Lung (tissue), 12 donors: Measurements from ENCODE around the gene C19orf47. TPM values are rescaled to one million over a fixed set of nuclear protein-coding genes. Genes with fewer than 3 reads are reported as not detected.

ENCODE experiments used
- ATAC-seq: fragments of 200-7000 bp; cut with Tn5 transposase; one replicate; pipeline ENCODE4 v1.9.1; 2020; ENCODE audit warnings: moderate number of reproducible peaks; ENCODE audit not compliant: insufficient read depth, low FRiP score
- DNase-seq, 3 donors: peaks; one replicate each; pipeline ENCODE4 v3.0.0-alpha.2; 2013 to 2017
- H3K27ac ChIP-seq, 2 donors: one replicate each; pipeline ENCODE4 v1.5.1; 2013; ENCODE audit warnings: mild to moderate bottlenecking in 2 of 2, moderate library complexity in 2 of 2, control low read depth in 1 of 2, inconsistent platforms in 1 of 2, low read depth in 1 of 2, low read length in 1 of 2
- H3K27me3 ChIP-seq, 3 donors: one replicate each; pipeline ENCODE4 v1.5.1; 2013; ENCODE audit warnings: low read length in 2 of 3; ENCODE audit not compliant: control insufficient read depth in 3 of 3, insufficient read depth in 3 of 3
- H3K36me3 ChIP-seq, 4 donors: one replicate each; pipeline ENCODE4 v1.5.1; 2013; ENCODE audit warnings: low read length in 4 of 4, mild to moderate bottlenecking in 1 of 4, moderate library complexity in 1 of 4; ENCODE audit not compliant: control insufficient read depth in 4 of 4, insufficient read depth in 4 of 4
- H3K4me1 ChIP-seq, 5 donors: one replicate each; pipeline ENCODE4 v1.5.1; 2013; ENCODE audit warnings: low read length in 5 of 5, mild to moderate bottlenecking in 2 of 5, moderate library complexity in 1 of 5; ENCODE audit not compliant: control insufficient read depth in 5 of 5, insufficient read depth in 5 of 5
- H3K4me3 ChIP-seq: one replicate; pipeline ENCODE4 v1.5.1; 2013; ENCODE audit warnings: mild to moderate bottlenecking, control low read depth, moderate library complexity
- H3K9ac ChIP-seq, 2 donors: one replicate each; pipeline ENCODE4 v1.5.1; 2013; ENCODE audit warnings: low read length in 2 of 2, control low read depth in 1 of 2; ENCODE audit not compliant: insufficient read depth in 1 of 2
- H3K9me3 ChIP-seq, 4 donors: one replicate each; pipeline ENCODE4 v1.5.1; 2013; ENCODE audit warnings: low read length in 3 of 4, mild to moderate bottlenecking in 1 of 4, moderate library complexity in 1 of 4; ENCODE audit not compliant: control insufficient read depth in 4 of 4, insufficient read depth in 3 of 4
- WGBS, 2 donors: extraction: QIAGEN DNeasy Blood & Tissue Kit; methylation state at CpG; one replicate each; pipeline ENCODE4 v1.1.7; 2013; 5-methylcytosine and 5-hydroxymethylcytosine counted together
- polyA plus RNA-seq, 2 donors: library from polyadenylated mRNA; stranded (reverse); fragments of 200-250 nt; gene quantifications; one replicate each; pipeline ENCODE4 v1.2.1, GENCODE V29; 2013
- total RNA-seq, 2 donors: library from RNA; depleted of rRNA in 1 of 2; stranded (reverse); fragments of >200 nt in 1 of 2; gene quantifications; one replicate each; pipeline ENCODE4 v1.2.1, GENCODE V29; 2014 to 2021
- TF ChIP-seq, protein P1 (sequence below): IDR thresholded peaks from 2 replicates; pipeline ENCODE4 v1.5.1; 2012; ENCODE audit warnings: mild to moderate bottlenecking; ENCODE audit errors: control extremely low read depth, extremely low read depth
- donor health status: control.
- donor health status: control.
- donor health status: Bipolar disorder and iron deficiency.
- donor health status: healthy.
- donor health status: DM: yes; HTN: yes; CAD: no.

The C19orf47 gene
- total and polyA plus RNA-seq, 4 donors, result 9.8 to 26.3 (median 14.9) TPM

DNA sequence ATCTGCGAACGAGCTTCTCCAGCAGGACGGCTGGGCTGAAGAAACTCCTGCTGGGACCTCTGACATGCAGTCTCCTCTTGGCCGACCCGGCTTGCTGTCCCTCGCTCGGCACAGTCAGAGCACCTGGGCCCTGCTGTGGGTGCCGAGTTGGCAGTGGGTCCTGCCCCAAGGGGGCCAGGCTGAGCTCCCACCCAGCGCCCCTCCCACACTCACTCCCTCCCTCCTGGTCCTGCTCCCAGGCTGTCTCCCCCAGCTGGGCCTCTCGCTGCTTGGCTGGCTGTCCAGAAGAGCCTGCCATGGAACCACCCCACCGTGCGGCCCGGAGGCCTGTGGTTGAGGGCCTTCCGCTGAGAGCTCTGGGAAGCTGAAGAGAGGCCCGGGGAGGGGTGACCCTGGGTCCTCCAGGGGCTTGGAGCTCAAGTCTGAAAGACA is 69.1 kb downstream of the C19orf47 start:
- Histone ChIP-seq H3K9ac (peak overlapping the region in 1 of 2 donors; percentile 57), H3K4me3 (no peak overlapping the region), H3K9me3 (no peaks in the 10 kb centered on the region), H3K4me1 (peaks cover 17 to 56% (median 23%) of the 10 kb centered on the region in 5 donors), H3K27me3 (no peaks in the 10 kb centered on the region), H3K36me3 (peaks cover 0 to 7% (median 3%) of the 10 kb centered on the region in 4 donors), H3K27ac (peak overlapping the region in 1 of 2 donors; percentile 42)
- 46 to 47% methylated on average over 14 to 15 of the region's 15 CpGs for WGBS, 2 donors
- TF ChIP-seq, protein P1, sequence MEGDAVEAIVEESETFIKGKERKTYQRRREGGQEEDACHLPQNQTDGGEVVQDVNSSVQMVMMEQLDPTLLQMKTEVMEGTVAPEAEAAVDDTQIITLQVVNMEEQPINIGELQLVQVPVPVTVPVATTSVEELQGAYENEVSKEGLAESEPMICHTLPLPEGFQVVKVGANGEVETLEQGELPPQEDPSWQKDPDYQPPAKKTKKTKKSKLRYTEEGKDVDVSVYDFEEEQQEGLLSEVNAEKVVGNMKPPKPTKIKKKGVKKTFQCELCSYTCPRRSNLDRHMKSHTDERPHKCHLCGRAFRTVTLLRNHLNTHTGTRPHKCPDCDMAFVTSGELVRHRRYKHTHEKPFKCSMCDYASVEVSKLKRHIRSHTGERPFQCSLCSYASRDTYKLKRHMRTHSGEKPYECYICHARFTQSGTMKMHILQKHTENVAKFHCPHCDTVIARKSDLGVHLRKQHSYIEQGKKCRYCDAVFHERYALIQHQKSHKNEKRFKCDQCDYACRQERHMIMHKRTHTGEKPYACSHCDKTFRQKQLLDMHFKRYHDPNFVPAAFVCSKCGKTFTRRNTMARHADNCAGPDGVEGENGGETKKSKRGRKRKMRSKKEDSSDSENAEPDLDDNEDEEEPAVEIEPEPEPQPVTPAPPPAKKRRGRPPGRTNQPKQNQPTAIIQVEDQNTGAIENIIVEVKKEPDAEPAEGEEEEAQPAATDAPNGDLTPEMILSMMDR, result no peak
- peak; percentile 83 to 93 (median 84) for DNase-seq
- ATAC-seq, result no peak

DNA sequence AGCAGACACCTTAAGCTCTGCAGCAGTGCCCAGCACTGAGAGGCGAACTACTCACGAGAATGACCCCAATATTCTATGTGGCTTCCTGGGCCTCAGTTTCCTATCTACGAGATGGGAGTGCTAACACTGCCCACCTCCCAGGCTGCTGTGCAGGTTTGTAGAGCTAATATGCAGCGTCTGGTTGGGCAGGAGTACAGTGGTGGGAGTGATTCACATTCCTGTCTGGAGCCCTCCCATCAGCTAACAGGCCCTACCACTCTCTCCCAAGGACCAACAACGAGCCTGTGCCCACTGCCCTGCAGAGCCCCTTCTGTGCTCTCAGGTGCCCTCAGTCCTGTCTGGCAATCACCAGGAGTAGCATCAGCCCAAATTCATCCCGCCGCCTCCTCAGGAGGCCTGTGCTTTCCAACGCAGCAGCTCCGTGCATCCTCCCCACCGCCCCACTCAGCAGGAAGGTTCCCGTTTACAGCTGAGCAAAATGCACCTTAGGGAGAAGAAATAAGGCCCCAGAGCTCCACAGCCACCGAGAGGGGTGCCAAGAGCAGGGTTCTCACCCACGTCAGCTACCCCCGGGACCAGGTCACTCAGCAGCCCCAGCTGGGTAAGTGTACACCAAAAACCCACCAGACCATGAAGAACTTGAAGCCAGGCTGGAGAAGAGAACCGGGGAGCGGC is 69.7 kb downstream of the C19orf47 start:
- peak overlapping the region in 1 of 2 donors; percentile 57 for H3K9ac ChIP-seq
- TF ChIP-seq, protein P1, result no peak

DNA sequence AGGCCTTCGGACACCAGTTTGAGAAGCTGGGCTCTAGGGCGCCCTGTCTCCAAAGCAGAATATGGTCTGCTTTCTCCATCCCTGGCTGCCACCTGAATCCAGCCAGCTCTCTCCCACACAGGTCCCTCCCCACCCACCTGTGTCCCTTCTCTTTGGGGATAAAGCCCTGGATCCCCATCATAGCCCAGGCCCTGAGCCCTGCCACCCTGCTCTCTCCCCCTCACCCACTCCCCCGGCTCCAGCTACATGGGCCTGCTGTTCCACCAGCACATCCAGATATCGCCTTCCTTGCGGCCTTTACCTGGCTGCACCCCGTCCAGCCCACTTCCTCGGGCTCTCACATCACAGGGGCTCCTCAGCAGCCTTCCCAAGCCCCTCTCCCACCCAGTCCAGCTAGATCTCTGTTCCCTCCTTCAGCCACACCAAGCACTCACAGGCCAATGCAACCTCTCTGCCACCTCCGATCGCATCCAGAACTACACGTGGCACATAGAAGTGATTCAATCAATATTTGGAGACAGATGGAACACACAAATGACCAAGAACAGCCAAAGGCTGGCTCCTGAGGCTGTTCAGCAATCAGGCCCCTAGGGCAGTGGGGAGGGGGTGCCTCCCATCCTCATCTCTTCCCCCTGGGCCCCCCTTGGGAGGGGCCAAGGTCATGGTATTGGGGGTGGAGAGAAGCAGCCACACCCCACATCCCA is 70.7 kb downstream of the C19orf47 start:
- Histone ChIP-seq H3K27me3 (no peaks in the 10 kb centered on the region), H3K9me3 (no peaks in the 10 kb centered on the region), H3K9ac (no peak overlapping the region), H3K27ac (no peak overlapping the region), H3K4me3 (no peak overlapping the region), H3K4me1 (peaks cover 12 to 47% (median 23%) of the 10 kb centered on the region in 5 donors), H3K36me3 (peaks cover 0 to 7% (median 5%) of the 10 kb centered on the region in 4 donors)
- no peak for ATAC-seq
- 86 to 91% methylated on average over 10 of the region's 10 CpGs for WGBS, 2 donors
- TF ChIP-seq, protein P1, result no peak
- DNase-seq, result no peak

More for the DNA sequence above, 69.7 kb downstream of the C19orf47 start:
- Histone ChIP-seq H3K4me1 (peaks cover 13 to 55% (median 23%) of the 10 kb centered on the region in 5 donors), H3K27me3 (no peaks in the 10 kb centered on the region), H3K9me3 (no peaks in the 10 kb centered on the region), H3K4me3 (no peak overlapping the region), H3K27ac (peak overlapping the region; percentile 11 to 42), H3K36me3 (peaks cover 0 to 7% (median 3%) of the 10 kb centered on the region in 4 donors)
- no peak for DNase-seq
- WGBS, 2 donors, result 85 to 88% methylated on average over 16 of the region's 16 CpGs
- no peak for ATAC-seq
